LNCAP (cell line): ENCODE results near the gene TRIML1.

Source experiments
- CTCF ChIP-seq: fragments of 450-650 bp; IDR thresholded peaks from 2 replicates; pipeline ENCODE4 v1.5.1; 2017; ENCODE audit warnings: mild to moderate bottlenecking

TRIML1 gene

GRCh38 chr4:188132232-188132631 lies 7.0 kb upstream of the TRIML1 start:
- TF ChIP-seq CTCF: no peak

GRCh38 chr4:188138227-188138626 lies 1.0 kb upstream of the TRIML1 start:
- no peak for TF ChIP-seq CTCF

- no peak for TF ChIP-seq CTCF
Observed at GRCh38 chr4:188139671-188140070, 430 bp downstream of the TRIML1 start.

DNA sequence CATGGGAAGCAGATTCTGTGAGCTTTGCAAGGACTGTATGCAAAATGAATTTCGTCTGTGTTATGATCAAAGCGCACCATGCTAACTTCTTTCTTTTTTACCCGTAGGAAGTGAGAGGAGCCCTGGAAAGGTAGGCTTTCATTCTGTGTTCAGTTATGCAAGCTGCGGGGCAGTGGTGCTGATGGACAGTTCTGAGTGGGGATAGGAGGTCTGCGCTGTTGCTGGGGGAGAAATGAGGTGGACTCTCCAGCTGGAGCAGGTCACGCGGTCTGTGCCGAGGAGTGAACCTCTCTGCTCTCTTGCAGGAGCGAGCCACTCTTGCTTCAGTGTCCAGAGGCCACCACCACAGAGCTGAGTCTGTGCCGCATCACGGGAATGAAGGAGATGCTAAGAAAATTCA lies 4.5 kb downstream of the TRIML1 start:
- TF ChIP-seq CTCF: no peak

- TF ChIP-seq CTCF: no peak
Observed at GRCh38 chr4:188145601-188146000, 6.4 kb downstream of the TRIML1 start.

GRCh38 chr4:188146618-188147017 lies 7.4 kb downstream of the TRIML1 start:
- TF ChIP-seq CTCF: no peak

GRCh38 chr4:188147176-188147575 lies 7.9 kb downstream of the TRIML1 start:
- TF ChIP-seq CTCF: no peak

DNA sequence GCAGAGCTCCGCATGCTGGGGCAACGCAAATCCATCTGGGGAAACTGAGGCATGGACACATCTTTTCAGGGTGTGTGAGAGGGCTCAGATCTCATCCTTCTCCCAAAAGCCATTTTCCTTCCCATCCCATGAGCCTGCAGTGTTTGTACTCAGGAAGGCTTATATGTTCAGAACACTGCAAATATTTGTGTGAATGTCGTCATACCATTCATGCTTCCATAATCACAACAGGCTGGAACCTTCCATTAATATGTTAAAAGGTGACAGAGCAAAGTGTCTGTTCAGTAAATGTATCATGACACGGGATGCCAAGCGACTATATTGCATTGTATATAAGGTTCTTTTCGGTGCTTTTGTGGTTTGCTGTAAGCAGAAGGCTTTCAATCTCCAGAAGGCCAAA lies 8.5 kb downstream of the TRIML1 start:
- no peak for TF ChIP-seq CTCF
